GM21529 (cell line): ENCODE measurements around the gene CORO7.

ENCODE experiments used
- ATAC-seq: cut with Tn5 transposase; IDR thresholded peaks from one replicate; pipeline ENCODE4 v1.9.1; 2021; ENCODE audit not compliant: unreplicated experiment

Gene CORO7

DNA sequence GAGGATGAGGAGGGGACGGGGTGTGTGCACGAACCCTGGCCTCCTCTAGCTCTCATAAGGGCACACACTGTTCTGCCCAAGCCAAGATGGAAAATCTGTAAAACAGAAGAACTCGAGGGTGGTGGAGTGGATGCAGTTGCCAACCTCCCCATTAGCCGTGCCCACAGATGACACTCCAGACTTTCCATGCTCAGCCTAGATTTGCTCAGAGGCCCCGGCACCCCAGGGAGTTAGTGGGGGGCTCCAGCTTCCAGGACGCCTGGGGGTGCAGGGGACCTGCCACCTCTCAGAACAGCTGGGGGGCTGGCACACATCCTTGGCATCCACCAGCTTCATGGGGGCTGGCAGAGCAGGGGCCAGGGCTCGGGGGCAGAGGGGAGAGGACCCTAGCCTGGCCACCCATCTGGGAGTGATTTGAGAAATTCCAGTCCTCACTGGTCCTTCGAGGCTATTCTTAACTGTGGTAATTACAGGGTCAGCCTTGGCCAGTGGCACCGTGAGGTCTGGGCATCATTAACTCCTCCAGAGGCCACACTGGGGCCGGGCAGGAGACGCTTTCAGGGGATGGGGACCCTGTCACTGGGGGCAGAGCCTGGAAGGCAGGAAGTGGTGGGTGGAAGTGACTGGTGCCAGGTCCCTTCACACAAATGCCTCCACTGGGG, 30.5 kb downstream of the CORO7 start:
- ATAC-seq, result no peak

DNA sequence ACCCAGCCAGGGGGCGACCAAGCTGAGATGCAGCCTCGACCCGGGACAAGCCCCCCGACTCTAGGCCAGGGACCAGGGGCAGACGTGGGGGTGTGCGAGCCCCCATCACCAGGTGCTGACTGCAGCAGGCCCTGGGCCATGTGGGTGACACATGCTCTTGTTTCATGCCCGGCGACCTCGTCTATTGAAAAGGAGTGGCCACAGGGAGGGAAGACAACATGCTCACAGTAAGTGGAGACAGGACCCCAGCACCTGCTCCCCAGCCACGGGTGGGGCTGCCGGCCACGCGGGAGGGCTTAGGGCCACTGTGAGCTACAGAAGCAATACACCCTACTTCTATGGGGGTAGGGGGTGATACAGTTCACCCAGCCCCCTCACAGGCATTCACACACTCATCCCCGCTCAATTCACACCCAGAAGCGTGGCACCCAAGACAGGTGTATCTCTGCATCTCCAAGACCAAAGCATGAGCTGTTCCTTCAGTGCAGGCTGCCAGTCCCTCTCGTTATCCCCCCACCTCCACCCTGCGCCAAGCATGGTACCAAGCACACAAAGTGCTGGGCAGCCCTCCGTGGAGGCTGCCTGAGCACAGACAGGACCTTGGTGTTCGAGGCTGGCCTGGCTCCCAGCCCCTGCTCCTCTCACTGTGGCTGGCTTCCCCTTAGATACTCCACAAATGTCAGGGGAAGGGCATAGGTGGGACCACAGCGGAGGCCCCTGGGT, 31.2 kb downstream of the CORO7 start:
- ATAC-seq, result no peak

DNA sequence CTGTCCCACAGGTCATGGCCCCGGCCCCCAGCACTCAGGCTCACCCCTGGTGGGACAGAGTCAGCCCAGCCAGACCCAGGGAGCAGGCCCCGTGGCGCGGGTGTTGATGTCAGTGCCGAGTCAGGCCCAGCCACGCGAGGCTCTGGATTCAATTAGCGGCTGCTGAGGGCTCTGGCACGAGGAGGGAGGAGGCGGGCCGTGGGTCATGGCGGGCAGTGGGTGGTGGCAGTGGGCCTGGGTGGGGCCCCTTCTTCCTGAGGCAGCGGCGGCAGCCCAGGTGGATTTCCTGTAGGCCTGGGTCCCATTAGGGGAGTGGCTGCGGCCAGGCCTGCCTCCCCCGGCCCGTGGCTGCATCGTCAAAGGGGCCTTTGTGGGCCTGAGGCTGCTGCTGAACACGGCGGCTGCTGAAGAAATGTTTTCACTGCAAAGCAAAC, 31.9 kb downstream of the CORO7 start:
- no peak for ATAC-seq

DNA sequence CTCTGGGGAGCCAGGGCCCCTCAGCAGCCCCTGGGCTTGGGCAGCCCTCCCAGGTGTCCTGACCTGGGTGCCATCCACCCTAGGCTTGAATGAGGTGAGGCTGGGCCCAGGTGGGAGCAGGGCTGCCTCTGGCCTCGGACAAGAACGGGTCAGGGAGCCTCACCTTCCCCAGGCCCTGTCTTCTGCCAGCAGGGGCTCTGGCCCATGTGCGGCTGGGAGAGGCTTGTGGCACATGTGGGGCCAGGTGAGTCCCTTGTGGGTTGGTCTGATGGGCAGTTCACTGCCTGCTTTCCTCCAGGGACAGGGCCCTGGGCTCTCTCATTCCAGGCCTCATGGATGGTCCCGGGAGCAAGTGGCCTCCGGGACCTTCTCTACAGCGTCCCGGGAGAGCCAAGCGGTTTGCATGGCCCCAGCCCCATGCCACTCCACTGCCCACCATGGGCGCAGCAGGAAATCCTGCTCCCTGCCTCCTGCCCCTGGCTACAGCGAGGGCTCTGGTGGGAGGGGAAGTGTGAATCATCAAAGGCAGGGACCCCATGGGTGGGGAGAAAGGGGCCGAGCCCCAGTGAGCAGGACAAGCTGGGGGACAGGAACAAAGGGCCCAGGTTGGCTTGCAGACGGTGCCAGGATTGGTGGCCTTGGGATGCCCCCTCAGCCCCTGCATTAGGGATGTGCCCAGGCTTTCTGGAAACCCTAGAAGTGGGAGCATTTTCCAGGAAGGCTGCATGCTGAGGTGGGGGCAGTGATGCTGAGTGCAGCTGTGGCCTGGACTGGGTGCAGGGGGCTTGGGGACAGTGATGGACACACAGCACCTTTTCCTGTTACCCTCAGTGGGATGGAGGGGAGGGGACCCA, 32.6 kb downstream of the CORO7 start:
- no peak for ATAC-seq

DNA sequence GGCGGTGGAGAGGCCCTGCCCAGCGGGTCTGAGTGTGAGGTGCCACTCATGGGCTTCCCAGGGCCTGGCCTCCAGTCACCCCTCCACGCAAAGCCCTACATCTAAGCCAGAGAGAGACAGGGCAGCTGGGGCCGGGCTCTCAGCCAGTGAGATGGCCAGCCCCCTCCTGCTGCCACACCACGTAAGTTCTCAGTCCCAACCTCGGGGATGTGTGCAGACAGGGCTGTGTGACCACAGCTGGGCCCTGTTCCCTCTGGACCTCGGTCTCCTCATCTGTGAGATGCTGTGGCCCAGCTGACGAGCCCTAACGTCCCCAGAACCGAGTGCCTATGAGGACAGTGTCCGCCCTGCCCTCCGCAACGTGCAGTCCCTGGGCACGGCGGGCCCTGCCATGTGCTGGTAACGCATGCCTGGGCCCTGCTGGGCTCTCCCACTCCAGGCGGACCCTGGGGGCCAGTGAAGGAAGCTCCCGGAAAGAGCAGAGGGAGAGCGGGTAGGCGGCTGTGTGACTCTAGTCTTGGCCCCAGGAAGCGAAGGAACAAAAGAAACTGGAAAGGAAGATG, 33.5 kb downstream of the CORO7 start:
- no peak for ATAC-seq

DNA sequence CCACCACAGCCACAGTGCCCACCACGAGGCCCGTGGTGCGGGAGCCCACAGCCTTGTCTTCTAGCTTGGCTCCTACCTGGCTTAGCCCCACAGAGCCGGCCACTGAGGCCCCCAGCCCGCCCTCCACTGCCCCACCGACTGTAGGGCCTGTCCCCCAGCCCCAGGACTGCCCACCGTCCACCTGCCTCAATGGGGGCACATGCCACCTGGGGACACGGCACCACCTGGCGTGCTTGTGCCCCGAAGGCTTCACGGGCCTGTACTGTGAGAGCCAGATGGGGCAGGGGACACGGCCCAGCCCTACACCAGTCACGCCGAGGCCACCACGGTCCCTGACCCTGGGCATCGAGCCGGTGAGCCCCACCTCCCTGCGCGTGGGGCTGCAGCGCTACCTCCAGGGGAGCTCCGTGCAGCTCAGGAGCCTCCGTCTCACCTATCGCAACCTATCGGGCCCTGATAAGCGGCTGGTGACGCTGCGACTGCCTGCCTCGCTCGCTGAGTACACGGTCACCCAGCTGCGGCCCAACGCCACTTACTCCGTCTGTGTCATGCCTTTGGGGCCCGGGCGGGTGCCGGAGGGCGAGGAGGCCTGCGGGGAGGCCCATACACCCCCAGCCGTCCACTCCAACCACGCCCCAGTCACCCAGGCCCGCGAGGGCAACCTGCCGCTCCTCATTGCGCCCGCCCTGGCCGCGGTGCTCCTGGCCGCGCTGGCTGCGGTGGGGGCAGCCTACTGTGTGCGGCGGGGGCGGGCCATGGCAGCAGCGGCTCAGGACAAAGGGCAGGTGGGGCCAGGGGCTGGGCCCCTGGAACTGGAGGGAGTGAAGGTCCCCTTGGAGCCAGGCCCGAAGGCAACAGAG, 34.2 kb downstream of the CORO7 start:
- ATAC-seq, result no peak

DNA sequence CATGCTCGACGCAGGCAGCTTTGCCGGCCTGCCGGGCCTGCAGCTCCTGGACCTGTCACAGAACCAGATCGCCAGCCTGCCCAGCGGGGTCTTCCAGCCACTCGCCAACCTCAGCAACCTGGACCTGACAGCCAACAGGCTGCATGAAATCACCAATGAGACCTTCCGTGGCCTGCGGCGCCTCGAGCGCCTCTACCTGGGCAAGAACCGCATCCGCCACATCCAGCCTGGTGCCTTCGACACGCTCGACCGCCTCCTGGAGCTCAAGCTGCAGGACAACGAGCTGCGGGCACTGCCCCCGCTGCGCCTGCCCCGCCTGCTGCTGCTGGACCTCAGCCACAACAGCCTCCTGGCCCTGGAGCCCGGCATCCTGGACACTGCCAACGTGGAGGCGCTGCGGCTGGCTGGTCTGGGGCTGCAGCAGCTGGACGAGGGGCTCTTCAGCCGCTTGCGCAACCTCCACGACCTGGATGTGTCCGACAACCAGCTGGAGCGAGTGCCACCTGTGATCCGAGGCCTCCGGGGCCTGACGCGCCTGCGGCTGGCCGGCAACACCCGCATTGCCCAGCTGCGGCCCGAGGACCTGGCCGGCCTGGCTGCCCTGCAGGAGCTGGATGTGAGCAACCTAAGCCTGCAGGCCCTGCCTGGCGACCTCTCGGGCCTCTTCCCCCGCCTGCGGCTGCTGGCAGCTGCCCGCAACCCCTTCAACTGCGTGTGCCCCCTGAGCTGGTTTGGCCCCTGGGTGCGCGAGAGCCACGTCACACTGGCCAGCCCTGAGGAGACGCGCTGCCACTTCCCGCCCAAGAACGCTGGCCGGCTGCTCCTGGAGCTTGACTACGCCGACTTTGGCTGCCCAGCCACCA, 35.1 kb downstream of the CORO7 start:
- ATAC-seq, result no peak

DNA sequence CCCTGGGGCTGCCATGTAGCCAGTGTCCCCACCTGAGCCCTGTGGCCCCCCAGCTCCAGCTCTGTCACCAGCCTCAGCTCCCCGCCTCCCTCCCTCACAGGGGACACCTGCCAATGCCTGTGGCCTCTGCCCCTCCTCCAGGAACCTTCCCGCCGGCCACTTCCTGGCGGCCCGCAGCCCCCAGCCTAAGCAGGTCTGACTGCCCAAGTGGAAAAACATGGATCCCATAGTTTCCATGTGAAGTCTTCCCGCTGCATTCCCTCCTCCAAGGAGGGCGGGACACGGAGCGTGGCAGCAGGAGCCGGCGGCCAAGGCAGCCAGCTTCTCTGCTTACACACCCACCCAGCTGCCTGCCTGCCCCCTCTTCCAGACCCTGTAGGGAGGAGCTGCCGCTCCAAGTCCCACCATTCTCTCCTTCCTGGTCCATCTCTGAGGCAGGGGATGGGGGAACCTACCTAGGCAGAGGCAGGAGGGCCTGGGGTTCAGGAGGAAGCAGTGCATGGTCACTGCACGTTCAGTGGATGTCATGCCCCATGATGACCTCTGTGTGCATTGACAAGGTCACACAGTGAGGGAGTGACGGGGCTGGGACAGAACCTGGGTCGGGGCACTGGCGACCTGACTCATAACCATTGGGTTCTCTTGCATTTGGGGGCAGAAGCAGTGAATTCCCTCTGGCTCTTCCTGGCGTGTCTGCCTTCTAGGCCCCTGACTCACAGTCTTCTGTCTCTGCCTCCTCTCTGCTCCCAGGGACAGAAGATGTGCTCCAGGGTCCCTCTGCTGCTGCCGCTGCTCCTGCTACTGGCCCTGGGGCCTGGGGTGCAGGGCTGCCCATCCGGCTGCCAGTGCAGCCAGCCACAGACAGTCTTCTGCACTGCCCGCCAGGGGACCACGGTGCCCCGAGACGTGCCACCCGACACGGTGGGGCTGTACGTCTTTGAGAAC, 36.0 kb downstream of the CORO7 start:
- no peak for ATAC-seq

DNA sequence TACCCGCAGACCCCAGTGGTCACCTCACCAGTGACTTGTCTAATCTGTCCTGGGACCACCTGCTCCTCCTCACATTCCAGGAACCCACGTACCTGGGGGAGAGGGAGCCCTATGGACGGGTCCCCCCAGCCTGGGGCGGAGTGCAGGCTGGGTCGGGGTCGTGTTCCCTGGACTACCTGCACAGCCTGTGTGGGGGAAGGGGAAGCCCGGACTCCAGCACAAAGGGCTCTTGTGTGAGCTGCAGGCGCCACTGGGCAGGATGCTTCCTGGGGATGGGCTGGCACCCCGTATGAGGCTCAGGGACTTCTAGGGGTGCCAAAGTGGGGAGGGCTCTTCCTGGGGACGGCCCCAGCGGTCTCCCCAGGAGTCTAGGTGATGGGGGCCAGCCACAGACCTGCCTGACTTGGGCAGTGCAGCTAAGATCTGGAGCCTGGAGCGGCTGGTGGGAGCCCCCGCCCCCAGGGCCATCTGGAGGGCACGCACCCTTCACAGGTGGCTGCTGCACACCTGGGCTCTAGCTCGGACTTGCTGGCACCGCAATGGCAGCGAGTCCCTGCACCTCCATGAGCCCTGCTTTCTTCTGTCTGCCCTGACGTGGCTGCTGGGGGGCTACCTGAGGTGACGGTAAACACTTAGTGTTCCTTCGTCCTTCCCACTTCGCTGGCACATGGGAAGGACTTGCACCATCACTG, 37.3 kb downstream of the CORO7 start:
- no peak for ATAC-seq

DNA sequence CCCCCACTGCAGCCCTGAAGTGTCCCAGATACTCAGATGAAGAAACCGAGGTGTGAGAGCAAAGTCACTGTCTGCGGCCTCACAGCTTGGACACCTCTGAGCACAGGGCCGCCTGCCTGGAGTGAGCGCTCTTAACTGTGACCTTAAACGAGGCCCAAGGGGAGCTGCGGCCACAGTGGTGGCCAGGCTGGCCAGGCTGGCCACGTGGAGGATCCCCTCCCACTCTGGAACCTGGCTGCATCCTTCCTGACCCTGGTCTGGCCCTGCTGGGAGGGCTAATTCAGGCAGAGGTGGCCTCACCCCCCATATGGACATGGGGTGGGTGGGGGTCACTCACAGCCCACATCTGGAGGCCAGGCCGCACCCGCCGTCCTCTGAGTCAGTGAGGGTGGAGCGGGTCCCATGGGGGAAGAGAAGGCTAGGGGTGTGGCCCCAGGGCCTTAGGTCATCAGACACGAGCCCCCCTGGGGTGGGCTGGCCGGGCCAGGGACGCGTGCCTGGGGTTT, 38.2 kb downstream of the CORO7 start:
- no peak for ATAC-seq

DNA sequence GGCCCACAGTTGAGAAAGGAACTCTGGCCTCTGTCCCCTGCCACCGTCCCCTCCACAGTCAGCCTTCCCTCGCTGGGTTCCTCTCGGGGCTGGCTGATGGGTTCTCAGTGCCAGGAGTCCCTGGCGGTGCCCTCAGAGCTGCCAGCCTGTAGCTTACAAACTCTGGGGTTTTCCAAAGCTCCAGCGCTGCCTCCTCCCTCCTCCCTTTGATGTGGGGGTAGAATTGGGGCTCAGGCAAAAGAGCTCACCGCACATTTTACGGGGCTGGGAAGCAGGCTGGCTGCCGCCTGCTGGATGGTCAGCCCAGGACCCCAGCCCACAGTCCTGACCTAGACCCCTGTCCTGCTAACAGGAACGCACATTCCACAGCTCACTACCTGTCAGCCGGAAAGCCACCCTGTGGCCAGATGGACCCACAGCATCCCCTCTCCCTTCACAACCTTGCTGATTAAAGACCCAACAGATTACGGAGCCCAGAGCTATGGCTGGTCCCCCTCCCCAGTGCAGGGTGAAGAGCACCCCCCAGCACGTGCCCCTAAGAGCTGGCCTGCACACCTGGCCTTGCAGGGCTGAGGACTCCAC, 38.7 kb downstream of the CORO7 start:
- no peak for ATAC-seq

DNA sequence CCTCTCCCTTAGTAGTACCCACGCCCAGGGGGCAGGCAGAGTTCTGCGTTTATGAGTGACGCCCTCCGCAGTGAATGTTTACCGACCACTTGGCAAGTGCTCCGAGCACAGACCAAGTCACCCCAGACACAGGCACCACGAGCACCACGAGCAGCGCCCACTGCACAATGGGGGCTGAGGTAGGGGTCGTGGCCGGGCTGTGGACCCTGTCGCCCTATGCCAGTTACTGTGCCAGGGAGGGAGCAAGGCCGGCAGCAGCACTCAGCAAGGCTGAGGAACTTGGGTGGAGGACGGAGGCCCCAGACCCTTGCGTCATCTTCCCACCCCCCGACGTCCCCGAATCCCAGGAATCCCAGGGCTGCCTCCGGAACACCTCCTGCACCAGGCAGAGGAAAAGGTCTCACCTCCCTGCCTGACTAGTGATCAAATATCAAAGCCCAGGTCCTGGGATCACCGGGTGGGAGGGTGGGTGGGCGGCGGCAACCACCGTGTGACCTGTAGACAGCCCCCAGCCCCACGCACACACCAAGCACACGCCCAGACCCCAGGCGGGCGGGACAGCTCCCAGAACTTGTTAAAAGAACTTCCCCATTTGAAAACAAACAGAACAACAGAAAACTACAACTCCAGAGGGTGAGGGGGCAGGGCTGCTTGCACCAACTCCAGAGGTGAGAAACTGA, 39.4 kb downstream of the CORO7 start:
- ATAC-seq, result no peak

DNA sequence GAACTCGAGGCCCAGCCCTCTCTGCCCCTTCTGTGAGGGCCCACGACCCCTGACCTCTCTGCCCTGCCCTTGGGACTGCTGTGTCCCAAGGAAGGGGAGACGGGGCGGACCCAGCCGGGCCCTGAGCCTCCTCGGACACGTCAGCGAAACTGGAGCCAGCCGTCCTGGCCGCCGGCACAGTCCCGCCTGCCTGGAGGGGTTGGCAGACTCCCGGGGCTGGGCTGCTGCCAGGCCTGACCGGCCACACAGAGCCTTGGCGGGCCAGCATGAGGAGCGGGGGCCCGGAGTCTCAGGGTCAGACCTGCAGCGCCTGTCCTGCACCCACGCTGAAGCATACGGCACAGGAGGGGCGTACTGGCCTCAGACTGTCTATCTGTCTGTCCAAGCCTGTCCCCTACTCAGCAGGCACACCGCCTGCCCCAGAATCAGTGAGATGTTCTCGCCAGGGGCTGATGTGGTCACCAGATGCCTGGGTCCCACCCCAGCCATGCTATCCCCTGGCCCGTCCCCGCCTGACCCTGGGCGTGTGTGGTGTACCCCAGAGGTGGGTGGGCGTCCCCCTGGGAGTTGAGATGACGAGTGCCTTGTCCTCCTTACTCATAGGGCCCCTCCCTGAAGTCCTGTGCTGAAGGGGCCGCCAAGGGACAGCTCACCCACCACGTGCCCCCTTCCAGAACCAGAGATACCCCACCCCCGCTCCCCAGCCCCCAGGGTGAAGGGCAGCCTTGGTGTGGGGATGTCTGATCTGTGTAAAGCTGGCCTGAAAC, 40.1 kb downstream of the CORO7 start:
- ATAC-seq, result no peak

DNA sequence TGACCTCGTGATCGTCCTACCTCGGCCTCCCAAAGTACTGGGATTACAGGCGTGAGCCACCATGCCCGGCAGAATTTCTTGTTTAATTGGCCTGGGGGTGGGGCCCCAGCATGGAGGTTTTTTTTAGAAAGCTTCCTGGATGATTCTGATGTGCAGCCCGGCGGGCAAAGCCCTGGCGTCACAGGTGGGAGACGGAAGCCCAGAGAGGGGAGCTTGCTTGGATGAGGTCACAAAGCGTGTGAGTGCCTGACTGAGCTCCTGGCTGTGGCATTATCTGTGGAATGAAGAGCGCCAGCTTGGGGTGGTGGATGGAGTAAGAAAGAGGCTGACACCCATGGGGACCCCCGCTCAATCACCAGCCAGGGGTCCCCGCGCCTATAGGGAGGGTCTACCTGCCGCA, 40.7 kb downstream of the CORO7 start:
- no peak for ATAC-seq

DNA sequence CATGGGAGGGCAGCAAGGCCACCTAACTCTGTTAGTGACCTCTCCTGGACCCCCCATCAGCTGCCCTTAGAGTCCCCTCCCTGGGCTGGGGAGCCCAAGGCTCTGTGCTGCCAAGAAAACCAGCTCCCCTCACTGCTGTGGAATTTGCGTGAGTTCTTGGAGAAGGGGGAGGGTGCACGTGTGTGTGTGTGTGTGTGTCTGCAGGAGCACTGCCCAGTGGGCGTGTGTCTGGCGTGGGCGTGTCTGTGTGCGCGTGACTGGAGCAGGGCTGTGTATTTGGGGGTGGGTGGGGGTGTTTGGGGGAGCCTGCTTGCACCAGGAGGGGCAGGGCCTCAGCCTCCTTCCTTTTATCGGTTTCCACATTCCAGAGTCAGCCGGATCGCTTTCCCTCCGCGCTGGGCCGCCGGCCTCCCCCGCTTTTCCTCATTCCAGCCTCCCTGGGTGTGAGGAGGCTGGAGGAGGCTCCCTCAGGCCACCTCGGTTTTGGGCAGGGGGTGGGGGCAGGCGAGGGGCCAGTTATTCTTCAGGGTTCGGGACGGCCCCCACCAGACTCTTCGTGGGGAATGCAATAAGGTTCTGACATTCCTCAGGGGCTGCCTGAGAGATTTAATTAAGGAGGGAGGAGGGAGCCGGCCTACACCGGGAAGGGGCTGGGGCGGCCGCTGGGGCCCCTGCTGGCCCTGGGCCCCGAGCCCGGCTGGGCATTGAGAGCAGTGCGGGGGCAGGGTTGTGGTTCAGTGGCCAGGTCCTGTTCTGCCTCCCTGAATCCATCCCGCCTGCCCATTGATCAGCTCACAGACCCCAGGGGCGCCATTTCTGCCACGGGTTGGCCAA, 42.3 kb downstream of the CORO7 start:
- no peak for ATAC-seq
